Liver (tissue), 9 donors: ENCODE data around the gene RTN4RL1. TPM values are rescaled to one million over a fixed set of nuclear protein-coding genes. Genes with fewer than 3 reads are reported as not detected.

Source experiments
- DNase-seq: peaks from one replicate; pipeline ENCODE4 v3.0.0-alpha.2; 2017; ENCODE audit warnings: low spot score
- H3K27ac ChIP-seq, 2 donors: one replicate each; pipeline ENCODE4 v1.7.0; 2013; ENCODE audit warnings: inconsistent platforms in 2 of 2, low read length in 2 of 2, control low read depth in 1 of 2, low read depth in 1 of 2, mild to moderate bottlenecking in 1 of 2
- H3K27me3 ChIP-seq, 4 donors: one replicate each; pipeline versions ENCODE4 v1.6.1 to v1.7.0; 2013; ENCODE audit warnings: low read length in 3 of 4, inconsistent platforms in 1 of 4, mild to moderate bottlenecking in 1 of 4, moderate library complexity in 1 of 4; ENCODE audit not compliant: control insufficient read depth in 4 of 4, insufficient read depth in 4 of 4
- H3K36me3 ChIP-seq, 4 donors: one replicate each; pipeline versions ENCODE4 v1.6.1 to v1.7.0; 2013; ENCODE audit warnings: low read length in 3 of 4, mild to moderate bottlenecking in 3 of 4, low read depth in 1 of 4, moderate library complexity in 1 of 4; ENCODE audit not compliant: control insufficient read depth in 4 of 4, insufficient read depth in 3 of 4
- H3K4me1 ChIP-seq, 4 donors: one replicate each; pipeline versions ENCODE4 v1.6.1 to v1.7.0; 2013; ENCODE audit warnings: low read length in 3 of 4, mild to moderate bottlenecking in 3 of 4, moderate library complexity in 1 of 4; ENCODE audit not compliant: control insufficient read depth in 4 of 4, insufficient read depth in 4 of 4
- H3K4me3 ChIP-seq, 3 donors: one replicate each; pipeline versions ENCODE4 v1.6.1 to v1.7.0; 2013; ENCODE audit warnings: low read length in 3 of 3, control low read depth in 1 of 3, low read depth in 1 of 3, mild to moderate bottlenecking in 1 of 3
- H3K9ac ChIP-seq, 2 donors: one replicate each; pipeline ENCODE4 v1.7.0; 2013; ENCODE audit warnings: low read length in 2 of 2, mild to moderate bottlenecking in 2 of 2, moderate library complexity in 2 of 2, control low read depth in 1 of 2, low read depth in 1 of 2
- H3K9me3 ChIP-seq, 4 donors: one replicate each; pipeline versions ENCODE4 v1.6.1 to v1.7.0; 2013; ENCODE audit warnings: low read length in 3 of 4; ENCODE audit not compliant: control insufficient read depth in 4 of 4
- ATF3 ChIP-seq: IDR thresholded peaks from 2 replicates; pipeline ENCODE4 v1.6.1; 2016; ENCODE audit warnings: antibody characterized with exemption
- CTCF ChIP-seq: fragments of 150-350 bp; IDR thresholded peaks from 2 replicates; pipeline ENCODE4 v1.5.1; 2017; ENCODE audit warnings: improper control_type of control experiment, low read depth, low read length; ENCODE audit not compliant: missing input control
- FOXA1 ChIP-seq: IDR thresholded peaks from 2 replicates; pipeline ENCODE4 v1.6.1; 2016; ENCODE audit warnings: antibody characterized with exemption
- GABPA ChIP-seq, 2 donors: IDR thresholded peaks in 1 of 2; conservative IDR thresholded peaks in 1 of 2; 2 replicates each; pipeline ENCODE4 v1.6.1; 2016; ENCODE audit warnings: antibody characterized with exemption in 2 of 2, mild to moderate bottlenecking in 1 of 2, moderate library complexity in 1 of 2
- HNF4A ChIP-seq, 2 donors: conservative IDR thresholded peaks; 2 replicates each; pipeline ENCODE4 v1.6.1; 2016; ENCODE audit warnings: antibody characterized with exemption in 2 of 2, mild to moderate bottlenecking in 2 of 2
- HNF4G ChIP-seq: IDR thresholded peaks from 2 replicates; pipeline ENCODE4 v1.6.1; 2016; ENCODE audit warnings: antibody characterized with exemption
- JUND ChIP-seq, 2 donors: IDR thresholded peaks; 2 replicates each; pipeline ENCODE4 v1.6.1; 2016; ENCODE audit warnings: antibody characterized with exemption in 2 of 2
- MAX ChIP-seq: IDR thresholded peaks from 2 replicates; pipeline ENCODE4 v1.6.1; 2016; ENCODE audit warnings: antibody characterized with exemption
- RAD21 ChIP-seq, 2 donors: IDR thresholded peaks; 2 replicates each; pipeline ENCODE4 v1.6.1; 2016; ENCODE audit warnings: antibody characterized with exemption in 2 of 2, mild to moderate bottlenecking in 2 of 2
- REST ChIP-seq: IDR thresholded peaks from 2 replicates; pipeline ENCODE4 v1.6.1; 2016; ENCODE audit warnings: antibody characterized with exemption, mild to moderate bottlenecking
- RXRA ChIP-seq, 2 donors: IDR thresholded peaks; 2 replicates each; pipeline ENCODE4 v1.6.1; 2017 to 2018; ENCODE audit warnings: antibody characterized with exemption in 2 of 2, mild to moderate bottlenecking in 1 of 2
- SP1 ChIP-seq: IDR thresholded peaks from 2 replicates; pipeline ENCODE4 v1.6.1; 2018; ENCODE audit warnings: antibody characterized with exemption, mild to moderate bottlenecking
- TAF1 ChIP-seq: conservative IDR thresholded peaks from 2 replicates; pipeline ENCODE4 v1.6.1; 2016; ENCODE audit warnings: antibody characterized with exemption, mild to moderate bottlenecking
- YY1 ChIP-seq: IDR thresholded peaks from 2 replicates; pipeline ENCODE4 v1.6.1; 2016; ENCODE audit warnings: antibody characterized with exemption, mild to moderate bottlenecking
- ZBTB33 ChIP-seq: IDR thresholded peaks from 2 replicates; pipeline ENCODE4 v1.6.1; 2016; ENCODE audit warnings: antibody characterized with exemption
- WGBS: extraction: QIAGEN DNeasy Blood & Tissue Kit; methylation state at CpG from one replicate; pipeline ENCODE4 v1.1.7; 2013; 5-methylcytosine and 5-hydroxymethylcytosine counted together
- polyA plus RNA-seq, 2 donors: library from polyadenylated mRNA; stranded (reverse) in 1 of 2; unstranded in 1 of 2; fragments of 200-250 nt in 1 of 2; fragments of >200 nt in 1 of 2; fragmentation: Nextera tagmentation in 1 of 2; extraction: Ambion mirVana in 1 of 2; gene quantifications; one replicate each; pipeline versions ENCODE4 v1.2.1 to v1.2.3, GENCODE V29; 2013 to 2015
- total RNA-seq, 2 donors: library from RNA; depleted of rRNA; stranded (reverse); fragments of >200 nt; gene quantifications; one replicate each; pipeline ENCODE4 v1.2.3, GENCODE V29; 2014
- donor health status: healthy.
- donor health status: healthy.
- donor health status: healthy.
- donor health status: healthy.
- donor health status: healthy.

RTN4RL1 gene
- total and polyA plus RNA-seq, 4 donors, result 0.04 to 5.4 (median 1.2) TPM

GRCh38 chr17:1953831-1954230, 71.3 kb downstream of the RTN4RL1 start (continued):
- TF ChIP-seq CTCF, result no peak

GRCh38 chr17:1951920-1952319, 73.2 kb downstream of the RTN4RL1 start:
- no peak for TF ChIP-seq GABPA (IDR thresholded peaks at IDR 0.05 in 1 of 2, conservative IDR thresholded peaks at IDR 0.05 in 1 of 2)

GRCh38 chr17:1949754-1950153, 75.4 kb downstream of the RTN4RL1 start:
- no peak overlapping the region for H3K9ac ChIP-seq
- H3K4me3 ChIP-seq, result no peak overlapping the region
- peaks cover 0 to 32% (median 19%) of the 10 kb centered on the region in 4 donors for H3K4me1 ChIP-seq
- 95% methylated on average over 5 of the region's 5 CpGs for WGBS
- no peaks in the 10 kb centered on the region for H3K27me3 ChIP-seq
- TF ChIP-seq SP1, result no peak
- no peak for TF ChIP-seq JUND (IDR thresholded peaks at IDR 0.05)
- no peak for TF ChIP-seq REST
- no peak for TF ChIP-seq ATF3
- no peak for TF ChIP-seq ZBTB33
- no peak for TF ChIP-seq RXRA (IDR thresholded peaks at IDR 0.05)
- no peak for TF ChIP-seq GABPA (IDR thresholded peaks at IDR 0.05 in 1 of 2, conservative IDR thresholded peaks at IDR 0.05 in 1 of 2)
- TF ChIP-seq HNF4A (conservative IDR thresholded peaks at IDR 0.05), result no peak
- TF ChIP-seq TAF1, result no peak
- TF ChIP-seq YY1, result no peak
- TF ChIP-seq CTCF, result no peak
- no peak for TF ChIP-seq HNF4G
- TF ChIP-seq FOXA1, result no peak
- no peak for TF ChIP-seq MAX
- TF ChIP-seq RAD21 (IDR thresholded peaks at IDR 0.05), result no peak
- H3K36me3 ChIP-seq, result no peaks in the 10 kb centered on the region
- no peak for DNase-seq
- H3K9me3 ChIP-seq, result no peaks in the 10 kb centered on the region
- no peak overlapping the region for H3K27ac ChIP-seq

More at GRCh38 chr17:1951920-1952319, 73.2 kb downstream of the RTN4RL1 start:
- peaks cover 0 to 12% (median 5%) of the 10 kb centered on the region in 4 donors for H3K4me1 ChIP-seq
- no peak overlapping the region for H3K4me3 ChIP-seq
- no peak overlapping the region for H3K27ac ChIP-seq
- no peak for DNase-seq
- 83% methylated on average over 12 of the region's 12 CpGs for WGBS
- H3K27me3 ChIP-seq, result no peaks in the 10 kb centered on the region
- no peaks in the 10 kb centered on the region for H3K9me3 ChIP-seq
- H3K36me3 ChIP-seq, result no peaks in the 10 kb centered on the region
- no peak overlapping the region for H3K9ac ChIP-seq
